HepG2 (cell line): ENCODE results near the gene SEPTIN2. TPM values are rescaled to one million over a fixed set of nuclear protein-coding genes. Genes with fewer than 3 reads are reported as not detected.

ENCODE experiments used
- ATAC-seq: fragments of 200-7000 bp; cut with Tn5 transposase; 3 replicates; pipeline ENCODE4 v1.9.1; 2020; ENCODE audit warnings: mild to moderate bottlenecking, moderate library complexity
- BruUV-seq: library from RNA; stranded (reverse); fragments of 400-500 nt; replicated peaks from 2 replicates; lab custom pipeline; 2021; lab: Mats Ljungman, UMichigan
- CTCF ChIA-PET: fragments of 300-600 bp; formaldehyde crosslinking; extraction: SDS; loops from one replicate; lab custom pipeline; 2021; ENCODE audit warnings: low total read pairs, inconsistent platforms, low intra/inter-chr PET ratio; lab: Yijun Ruan, JAX
- POLR2A ChIA-PET: fragments of 350-600 bp; sonication (Branson Sonifier 250); formaldehyde crosslinking; loops from one replicate; lab custom pipeline; 2020; ENCODE audit warnings: antibody characterized with exemption, inconsistent platforms; lab: Yijun Ruan, JAX
- DNase-seq: peaks from one replicate; pipeline ENCODE4 v3.0.0-alpha.2; 2015; ENCODE audit warnings: low spot score
- FAIRE-seq: peaks from 3 replicates; lab custom pipeline; 2011; peaks lifted over from hg19 to GRCh38; lab: Jason Lieb, UNC
- H2AFZ ChIP-seq: one replicate; pipeline ENCODE4 v1.6.1; 2011; ENCODE audit warnings: low read length, inconsistent platforms
- H3K27ac ChIP-seq: fragments of 300-600 bp; 3 replicates; pipeline ENCODE4 v1.8.0; 2011; ENCODE audit warnings: mixed run types, mild to moderate bottlenecking, mixed read lengths, low read length, inconsistent platforms; ENCODE audit not compliant: insufficient read depth; ENCODE audit errors: extremely low read length
- H3K27me3 ChIP-seq, 2 experiments: fragments of 200-600 bp in 1 of 2; 2 replicates in 1 of 2; 3 replicates in 1 of 2; pipeline versions ENCODE4 v1.6.0 to v1.8.0; 2011; ENCODE audit warnings: low read length in 2 of 2, mild to moderate bottlenecking in 2 of 2, moderate library complexity in 2 of 2, inconsistent platforms in 1 of 2; ENCODE audit not compliant: insufficient read depth in 2 of 2, control insufficient read depth in 1 of 2
- H3K36me3 ChIP-seq, 2 experiments: fragments of 200-600 bp in 1 of 2; replicated peaks in 1 of 2; 2 replicates in 1 of 2; 3 replicates in 1 of 2; pipeline versions ENCODE4 v1.5.1 to v1.8.0; 2011; ENCODE audit warnings: low read length in 2 of 2, inconsistent platforms in 1 of 2; ENCODE audit not compliant: insufficient read depth in 2 of 2, control insufficient read depth in 1 of 2
- H3K4me1 ChIP-seq: 2 replicates; pipeline ENCODE4 v1.5.1; 2012; ENCODE audit warnings: low read length, inconsistent platforms; ENCODE audit not compliant: insufficient read depth
- H3K4me2 ChIP-seq: 2 replicates; pipeline ENCODE4 v1.6.0; 2011; ENCODE audit warnings: low read depth, low read length, inconsistent platforms
- H3K4me3 ChIP-seq, 3 experiments: fragments of 200-600 bp in 1 of 3; sonication (generic), shearing (Covaris generic) in 1 of 3; replicated peaks in 1 of 3; 2 replicates each; pipeline ENCODE4 v1.5.1; 2011 to 2016; ENCODE audit warnings: low read length in 3 of 3, inconsistent platforms in 2 of 3, low read depth in 2 of 3, mild to moderate bottlenecking in 2 of 3, control low read depth in 1 of 3, mixed read lengths in 1 of 3; ENCODE audit not compliant: insufficient read depth in 1 of 3
- H3K79me2 ChIP-seq: one replicate; pipeline ENCODE4 v1.6.1; 2011; ENCODE audit warnings: low read length, inconsistent platforms; ENCODE audit not compliant: insufficient read depth
- H3K9ac ChIP-seq: 2 replicates; pipeline ENCODE4 v1.6.0; 2011; ENCODE audit warnings: mild to moderate bottlenecking, low read depth, low read length, inconsistent platforms; ENCODE audit not compliant: insufficient read depth
- H3K9me3 ChIP-seq: 2 replicates; pipeline ENCODE4 v1.5.1; 2012; ENCODE audit warnings: mild to moderate bottlenecking, low read length
- H4K20me1 ChIP-seq: 2 replicates; pipeline ENCODE4 v1.6.0; 2011; ENCODE audit warnings: inconsistent platforms, mild to moderate bottlenecking, low read length, moderate library complexity; ENCODE audit not compliant: insufficient read depth
- CCAR2 ChIP-seq: fragments of 200-400 bp; formaldehyde crosslinking; optimal IDR thresholded peaks from 2 replicates; pipeline ENCODE3; 2018; ENCODE audit warnings: low read depth, mild to moderate bottlenecking, low read length, moderate library complexity
- GABPB1 ChIP-seq: IDR thresholded peaks from 2 replicates; pipeline ENCODE4 v1.6.1; 2016; ENCODE audit warnings: mild to moderate bottlenecking, missing genetic modification reagents, moderate library complexity, missing compliant biosample characterization
- KDM4B ChIP-seq: sonication (generic); formaldehyde crosslinking; IDR thresholded peaks from 2 replicates; pipeline ENCODE4 v1.4.0; 2020; ENCODE audit warnings: missing genetic modification reagents
- TEAD3 ChIP-seq: optimal IDR thresholded peaks from 2 replicates; pipeline ENCODE3; 2016; ENCODE audit warnings: borderline replicate concordance
- ZNF34 ChIP-seq: sonication (generic); formaldehyde crosslinking; IDR thresholded peaks from 2 replicates; pipeline ENCODE4 v1.4.0; 2020; ENCODE audit warnings: mild to moderate bottlenecking, missing genetic modification reagents, borderline replicate concordance
- ZNF652 ChIP-seq: IDR thresholded peaks from 2 replicates; pipeline ENCODE4 v1.6.1; 2016; ENCODE audit warnings: low read depth, borderline replicate concordance
- WGBS: methylation state at CpG from one replicate; pipeline ENCODE4 v1.1.6; 2017; ENCODE audit warnings: low lambda C conversion rate; 5-methylcytosine and 5-hydroxymethylcytosine counted together
- in situ Hi-C: cut with HindIII; loops from 2 replicates; pipeline ENCODE4 v1.10.0; 2017; ENCODE audit warnings: low pct_unique_long_range_greater_than_20kb; ENCODE audit not compliant: extremely low pct_ligation_motif_present
- intact Hi-C: fragments of 100-400 bp; cut with micrococcal nuclease; formaldehyde crosslinking; loops from one replicate; pipeline ENCODE4 v1.10.0; 2022; ENCODE audit not compliant: unreplicated experiment
- polyA plus RNA-seq, 8 experiments: library from polyadenylated mRNA; depleted of rRNA in 3 of 8; stranded (reverse) in 7 of 8; unstranded in 1 of 8; fragments of >200 nt; fragmentation: Illumina TruSeq in 4 of 8; extraction: Trizol in 4 of 8; gene quantifications; 2 replicates each; pipeline versions ENCODE4 v1.2.1 to v1.2.3, GENCODE V29; 2011 to 2016; ENCODE audit warnings: low read depth in 4 of 8, missing spikeins in 1 of 8, mixed read lengths in 1 of 8; ENCODE audit not compliant: insufficient read depth in 1 of 8
- total RNA-seq, 5 experiments: library from RNA; depleted of rRNA; stranded (reverse); fragments of >200 nt; fragmentation: Illumina TruSeq; extraction: Trizol; gene quantifications; 2 replicates each; pipeline ENCODE4 v1.2.3, GENCODE V29; 2016; ENCODE audit warnings: low read depth in 1 of 5
- TF ChIP-seq, protein P1 (sequence below), 2 experiments: sonication (generic) in 1 of 2; formaldehyde crosslinking in 1 of 2; IDR thresholded peaks; 2 replicates each; pipeline versions ENCODE4 v1.4.0 to v1.6.1; 2018 to 2020; ENCODE audit warnings: missing genetic modification reagents in 2 of 2, borderline replicate concordance in 1 of 2, low read depth in 1 of 2, mild to moderate bottlenecking in 1 of 2, missing biosample characterization in 1 of 2

Gene SEPTIN2
- total and polyA plus RNA-seq, 2 of the 13 experiments (the other 11 are each of a cell fraction or from before 2014, with no cell fraction given), result 493 to 733 TPM

DNA sequence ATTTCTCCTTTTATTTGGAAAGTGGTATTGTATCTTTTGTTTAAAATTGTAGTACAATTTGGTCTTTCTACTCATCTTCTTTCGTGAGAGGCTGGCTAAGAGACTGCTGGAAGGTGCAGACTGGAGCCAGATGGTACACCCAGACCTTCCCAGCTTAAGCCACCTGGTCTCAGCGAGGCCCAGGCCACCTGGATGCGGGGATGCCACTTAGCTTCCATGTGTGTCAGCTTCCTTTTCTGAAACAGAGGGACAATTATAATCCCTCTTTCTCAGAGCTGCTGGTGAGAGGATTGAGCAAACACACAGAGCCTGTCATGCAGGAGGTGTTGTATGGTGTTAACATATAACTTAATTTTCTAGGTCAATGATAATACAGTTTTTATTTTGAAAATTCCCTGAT lies 57.7 kb downstream of the SEPTIN2 start:
- in situ Hi-C loops (no loop called here), intact Hi-C loops (no loop called here)
- FAIRE-seq, result no peak
- peaks cover 52% of the 10 kb centered on the region for H3K4me1 ChIP-seq
- H2AFZ ChIP-seq, result no peak overlapping the region
- H3K9me3 ChIP-seq, result no peaks in the 10 kb centered on the region
- H3K4me2 ChIP-seq, result no peak overlapping the region
- no peak overlapping the region for H3K4me3 ChIP-seq
- 92% methylated on average over 3 of the region's 3 CpGs for WGBS
- H3K79me2 ChIP-seq, result peaks cover 61% of the 10 kb centered on the region
- H3K27me3 ChIP-seq, result no peaks in the 10 kb centered on the region; a peak in 1 of 5 replicates
- H3K36me3 ChIP-seq, result peaks cover 1 to 22% of the 10 kb centered on the region in 2 experiments; a peak in 4 of 5 replicates
- TSS peak; percentile 14 for BruUV-seq
- H3K9ac ChIP-seq, result no peak overlapping the region
- H3K27ac ChIP-seq, result no peak overlapping the region
- no peak for DNase-seq
- TF ChIP-seq ZNF652 (CRISPR knock-in tag) (no peak), GABPB1 (CRISPR knock-in tag) (no peak), CCAR2 (no peak), KDM4B (CRISPR knock-in tag) (no peak), TEAD3 (CRISPR knock-in tag) (no peak), ZNF34 (CRISPR knock-in tag) (no peak)
- TF ChIP-seq, protein P1, sequence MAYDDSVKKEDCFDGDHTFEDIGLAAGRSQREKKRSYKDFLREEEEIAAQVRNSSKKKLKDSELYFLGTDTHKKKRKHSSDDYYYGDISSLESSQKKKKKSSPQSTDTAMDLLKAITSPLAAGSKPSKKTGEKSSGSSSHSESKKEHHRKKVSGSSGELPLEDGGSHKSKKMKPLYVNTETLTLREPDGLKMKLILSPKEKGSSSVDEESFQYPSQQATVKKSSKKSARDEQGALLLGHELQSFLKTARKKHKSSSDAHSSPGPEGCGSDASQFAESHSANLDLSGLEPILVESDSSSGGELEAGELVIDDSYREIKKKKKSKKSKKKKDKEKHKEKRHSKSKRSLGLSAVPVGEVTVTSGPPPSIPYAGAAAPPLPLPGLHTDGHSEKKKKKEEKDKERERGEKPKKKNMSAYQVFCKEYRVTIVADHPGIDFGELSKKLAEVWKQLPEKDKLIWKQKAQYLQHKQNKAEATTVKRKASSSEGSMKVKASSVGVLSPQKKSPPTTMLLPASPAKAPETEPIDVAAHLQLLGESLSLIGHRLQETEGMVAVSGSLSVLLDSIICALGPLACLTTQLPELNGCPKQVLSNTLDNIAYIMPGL (CRISPR knock-in tag; IDR thresholded peaks at IDR 0.05; ENCODE audit: borderline replicate concordance in 1 of 2, low read depth in 1 of 2), result no peak
- ATAC-seq, result no peak
- POLR2A ChIA-PET, result interaction anchor here (1.1 kb wide), 1 partner anchor 14 kb away, joined by 3 read pairs; no protein-coding TSS in a partner anchor
- CTCF ChIA-PET, result no interaction called here
- H4K20me1 ChIP-seq, result 0 out of 2 replicates have a peak, but pooled peaks cover 5% of the 10 kb centered on the region
